ENCODE data around the gene MDFIC. TPM values are rescaled to one million over a fixed set of nuclear protein-coding genes. Genes with fewer than 3 reads are reported as not detected.

The MDFIC gene
- total RNA-seq, 1 donor: 30.5 TPM

DNA sequence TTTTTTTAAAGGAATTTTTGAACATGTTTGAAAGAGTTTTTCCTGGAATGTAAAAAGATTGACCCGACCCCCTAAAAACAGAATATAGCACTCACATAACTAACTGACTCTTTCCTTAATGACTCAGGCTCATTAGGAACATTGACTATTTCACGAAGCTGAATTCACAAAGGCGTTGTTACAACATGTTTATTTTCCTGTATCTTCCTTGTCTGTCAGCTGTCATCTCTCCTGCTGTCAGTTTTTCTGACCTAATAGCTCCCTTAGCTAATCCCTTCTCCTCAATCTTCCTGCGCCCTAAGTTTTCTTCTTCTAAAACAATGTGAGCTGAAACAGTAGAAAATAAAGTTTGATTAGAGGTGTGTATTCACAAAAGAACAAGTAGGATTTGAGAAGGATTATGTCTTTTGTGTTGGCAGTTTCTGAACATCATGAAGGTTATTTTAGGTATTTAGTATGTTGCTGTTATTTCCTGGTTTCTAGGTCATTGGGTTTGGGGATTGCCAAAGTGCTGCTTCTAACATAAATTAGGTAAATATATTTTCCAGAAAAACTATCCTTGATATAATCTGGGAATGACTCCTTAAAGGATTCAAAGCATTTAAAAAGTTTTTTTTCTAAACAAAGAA, 4.6 kb upstream of the MDFIC start:
- Histone ChIP-seq H3K4me3 (ENCODE audit: low read length) (no peak overlapping the region), H3K4me1 (ENCODE audit: insufficient read depth, low read length) (peaks cover 6% of the 10 kb centered on the region), H3K27me3 (ENCODE audit: insufficient read depth, low read length) (no peaks in the 10 kb centered on the region), H3K9me3 (ENCODE audit: low read depth, low read length) (no peaks in the 10 kb centered on the region)

DNA sequence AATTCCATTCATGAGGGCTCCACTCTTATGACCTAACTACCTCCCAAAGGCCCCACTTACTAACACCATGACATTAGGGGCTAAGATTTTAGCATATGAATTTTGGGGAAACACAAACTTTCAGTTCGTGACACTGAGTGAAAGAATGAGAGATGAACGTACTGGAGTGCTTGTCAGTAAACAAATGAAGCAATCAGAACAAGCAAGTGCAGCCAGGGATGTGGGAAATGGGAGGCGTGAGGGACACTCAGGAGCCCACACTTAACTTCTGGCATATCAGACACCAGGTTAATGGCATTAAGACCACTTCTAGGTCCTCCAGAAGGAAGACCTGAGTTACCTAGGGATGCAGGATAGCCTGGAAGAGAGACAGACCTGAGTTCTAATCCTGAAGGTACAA, 2.3 kb upstream of the MDFIC start:
- no peaks in the 10 kb centered on the region for H3K27me3 ChIP-seq (ENCODE audit: insufficient read depth, low read length)
- H3K4me3 ChIP-seq (ENCODE audit: low read length): no peak overlapping the region
- H3K9me3 ChIP-seq (ENCODE audit: low read depth, low read length): no peaks in the 10 kb centered on the region
- H3K4me1 ChIP-seq (ENCODE audit: insufficient read depth, low read length): peaks cover 11% of the 10 kb centered on the region

DNA sequence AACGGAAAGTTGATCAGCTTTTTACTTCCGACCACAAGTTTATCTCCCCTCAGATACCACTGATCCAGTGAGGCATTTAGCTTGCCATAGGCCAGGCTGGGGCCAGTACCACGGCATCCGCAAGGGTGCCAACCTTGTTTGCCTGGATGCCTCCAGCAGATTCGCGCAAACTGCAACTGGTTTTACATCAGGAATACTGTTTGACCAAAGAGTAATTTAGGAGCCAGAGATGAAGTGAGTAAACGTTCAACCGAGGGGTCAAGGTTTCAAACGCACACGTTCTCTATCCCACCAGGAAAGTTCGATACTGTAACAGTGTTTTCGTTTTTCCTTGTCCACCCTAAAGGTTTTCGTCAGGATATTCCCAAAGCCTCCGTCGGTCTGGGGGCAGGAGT, 266 bp upstream of the MDFIC start:
- peaks cover 16% of the 10 kb centered on the region for H3K4me1 ChIP-seq (ENCODE audit: insufficient read depth, low read length)
- peak overlapping the region; percentile 85 for H3K4me3 ChIP-seq (ENCODE audit: low read length)
- no peaks in the 10 kb centered on the region for H3K9me3 ChIP-seq (ENCODE audit: low read depth, low read length)
- no peaks in the 10 kb centered on the region for H3K27me3 ChIP-seq (ENCODE audit: insufficient read depth, low read length)

DNA sequence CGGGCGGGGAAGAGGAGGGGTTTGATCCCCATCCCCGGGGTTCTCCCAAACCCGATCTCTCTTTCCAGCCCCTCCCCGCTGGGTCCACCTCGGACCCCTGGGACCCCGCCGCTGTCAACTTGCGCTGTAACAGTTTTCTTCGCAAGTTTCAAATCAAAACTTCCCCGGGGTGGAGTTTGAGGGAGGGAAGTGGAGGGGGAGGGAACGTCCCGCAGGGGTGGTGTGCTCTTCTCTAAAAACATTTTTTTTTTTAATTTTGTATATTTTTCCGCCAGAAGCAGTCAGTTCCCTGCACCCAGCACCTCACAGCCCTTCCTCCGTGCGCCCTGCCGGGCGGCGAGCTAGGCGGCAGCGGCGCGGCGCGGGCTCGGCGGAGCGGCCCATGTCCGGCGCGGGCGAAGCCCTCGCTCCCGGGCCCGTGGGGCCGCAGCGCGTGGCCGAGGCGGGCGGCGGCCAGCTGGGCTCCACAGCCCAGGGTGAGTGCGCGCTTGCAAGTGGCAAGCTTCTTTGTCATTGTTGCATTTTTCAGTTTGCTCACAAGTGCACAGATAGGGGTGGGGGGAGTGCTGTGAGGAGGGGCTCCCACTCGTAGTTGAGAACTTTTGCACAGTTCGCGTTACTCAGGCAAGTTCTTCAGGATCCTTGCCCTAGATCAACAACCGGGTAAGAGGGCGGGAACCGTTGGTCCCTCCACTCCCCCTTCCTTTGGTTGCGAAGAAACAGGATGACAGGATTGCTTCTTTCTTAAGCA, 933 bp downstream of the MDFIC start:
- Histone ChIP-seq H3K4me1 (ENCODE audit: insufficient read depth, low read length) (peaks cover 16% of the 10 kb centered on the region), H3K27me3 (ENCODE audit: insufficient read depth, low read length) (no peaks in the 10 kb centered on the region), H3K4me3 (ENCODE audit: low read length) (peak overlapping the region; percentile 85), H3K9me3 (ENCODE audit: low read depth, low read length) (no peaks in the 10 kb centered on the region)

DNA sequence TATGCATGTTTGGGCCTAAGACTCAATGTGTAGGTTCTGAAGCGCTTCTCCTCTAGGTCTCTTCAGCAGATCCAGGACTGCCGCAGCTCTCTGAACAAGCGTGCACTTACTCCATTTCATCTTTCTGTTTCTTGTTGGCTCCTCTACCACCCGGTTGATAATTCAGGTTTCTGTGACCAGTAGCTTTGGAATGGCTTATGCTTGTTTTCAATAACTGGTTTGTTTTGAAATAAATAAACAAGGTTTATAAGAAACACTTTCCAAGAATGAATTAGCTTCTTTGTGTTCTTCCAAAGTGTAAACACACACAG, 1.5 kb downstream of the MDFIC start:
- Histone ChIP-seq H3K4me3 (ENCODE audit: low read length) (peak overlapping the region; percentile 85), H3K9me3 (ENCODE audit: low read depth, low read length) (no peaks in the 10 kb centered on the region), H3K4me1 (ENCODE audit: insufficient read depth, low read length) (peaks cover 20% of the 10 kb centered on the region), H3K27me3 (ENCODE audit: insufficient read depth, low read length) (no peaks in the 10 kb centered on the region)

DNA sequence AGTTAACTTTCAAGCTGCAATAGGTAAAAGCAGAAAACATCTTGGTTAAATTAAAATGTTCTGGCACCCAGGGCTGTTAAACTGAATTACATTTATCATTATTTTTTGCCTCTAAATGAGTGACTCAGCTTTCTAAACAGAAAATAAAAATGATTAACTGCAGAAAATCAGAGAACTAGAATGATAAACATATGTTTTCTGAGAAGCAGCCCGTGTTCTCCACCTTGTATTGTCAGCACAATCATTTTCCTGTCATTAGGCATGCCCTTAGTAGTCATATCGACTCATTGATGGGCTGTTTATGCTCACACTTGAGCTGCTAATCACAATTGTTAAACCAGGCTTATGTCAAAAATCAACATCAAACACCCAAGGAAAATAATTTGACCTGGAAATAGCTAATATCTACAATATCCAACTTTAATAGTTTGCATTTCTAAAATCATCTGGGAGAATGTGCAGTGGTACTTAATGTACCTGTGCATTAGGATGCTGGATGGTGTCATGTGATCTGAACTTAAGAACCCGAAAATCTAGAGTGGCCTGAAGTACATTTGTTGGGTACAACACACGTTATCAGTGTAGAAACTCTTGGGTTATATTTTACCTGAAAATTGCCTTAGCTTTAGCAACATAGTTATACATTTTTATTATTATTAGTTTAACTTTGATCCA, 2.3 kb downstream of the MDFIC start:
- H3K9me3 ChIP-seq (ENCODE audit: low read depth, low read length): no peaks in the 10 kb centered on the region
- no peaks in the 10 kb centered on the region for H3K27me3 ChIP-seq (ENCODE audit: insufficient read depth, low read length)
- H3K4me1 ChIP-seq (ENCODE audit: insufficient read depth, low read length): peaks cover 28% of the 10 kb centered on the region
- H3K4me3 ChIP-seq (ENCODE audit: low read length): peak overlapping the region; percentile 85

DNA sequence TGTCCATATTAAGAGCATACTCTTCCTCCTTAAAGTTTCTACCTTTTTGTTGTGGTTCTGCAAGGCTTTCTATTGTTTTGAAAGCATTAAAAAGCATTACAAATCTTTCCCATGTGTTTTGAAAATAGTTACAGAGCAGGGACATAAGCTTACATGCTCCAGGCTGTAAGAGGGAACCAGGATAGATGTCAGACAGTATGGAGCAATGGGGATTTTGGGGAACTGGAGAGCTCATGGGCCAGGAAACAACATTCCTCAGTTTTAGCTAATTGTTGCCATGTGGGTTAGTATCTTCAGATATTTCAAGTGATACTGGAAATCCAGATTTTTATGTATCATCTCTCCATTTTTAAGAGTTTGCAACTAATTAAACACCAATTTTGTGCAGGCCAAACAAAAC, 3.5 kb downstream of the MDFIC start:
- no peaks in the 10 kb centered on the region for H3K9me3 ChIP-seq (ENCODE audit: low read depth, low read length)
- no peak overlapping the region for H3K4me3 ChIP-seq (ENCODE audit: low read length)
- H3K4me1 ChIP-seq (ENCODE audit: insufficient read depth, low read length): peaks cover 41% of the 10 kb centered on the region
- H3K27me3 ChIP-seq (ENCODE audit: insufficient read depth, low read length): no peaks in the 10 kb centered on the region

DNA sequence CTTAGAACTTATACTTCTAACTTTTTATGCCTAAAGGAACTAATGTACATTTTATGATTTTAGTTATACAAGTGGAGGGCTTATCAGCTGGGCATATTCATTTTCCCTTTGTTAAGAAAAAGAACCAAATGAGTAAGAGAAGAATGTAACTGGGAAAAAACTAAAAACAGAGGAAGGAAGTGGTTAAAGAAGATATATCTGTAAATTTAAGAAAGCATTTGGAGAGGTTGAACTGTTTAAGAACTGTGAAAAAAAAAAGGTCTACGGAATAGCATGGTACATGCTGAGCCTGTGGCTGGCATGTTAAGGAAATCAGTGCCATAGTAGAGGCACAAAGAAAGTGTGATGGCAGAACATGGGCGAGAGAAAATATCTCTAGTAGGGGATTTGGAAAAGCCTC, 6.2 kb downstream of the MDFIC start:
- Histone ChIP-seq H3K4me3 (ENCODE audit: low read length) (no peak overlapping the region), H3K4me1 (ENCODE audit: insufficient read depth, low read length) (peaks cover 65% of the 10 kb centered on the region), H3K27me3 (ENCODE audit: insufficient read depth, low read length) (no peaks in the 10 kb centered on the region), H3K9me3 (ENCODE audit: low read depth, low read length) (no peaks in the 10 kb centered on the region)

DNA sequence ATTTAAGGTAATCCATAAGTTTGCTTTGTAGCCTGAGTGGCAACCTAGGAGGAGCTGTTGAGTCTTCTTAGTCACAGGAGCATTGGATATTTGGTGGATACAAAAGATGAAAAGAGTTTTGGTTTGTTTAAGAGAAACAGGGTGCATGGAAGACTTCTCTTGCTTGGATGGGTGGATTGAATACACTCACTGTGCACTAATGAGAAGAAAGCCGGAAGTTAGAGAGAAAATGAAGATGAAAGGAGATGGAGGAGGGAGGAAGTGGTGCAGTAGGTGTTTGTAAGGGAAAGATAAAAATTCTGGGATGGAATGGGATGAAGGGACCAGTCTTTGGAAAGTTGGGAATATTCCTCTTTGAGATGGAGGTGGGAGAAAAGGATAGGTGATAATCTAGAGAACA, 7.7 kb downstream of the MDFIC start:
- no peak overlapping the region for H3K4me3 ChIP-seq (ENCODE audit: low read length)
- H3K27me3 ChIP-seq (ENCODE audit: insufficient read depth, low read length): no peaks in the 10 kb centered on the region
- H3K4me1 ChIP-seq (ENCODE audit: insufficient read depth, low read length): peaks cover 71% of the 10 kb centered on the region

DNA sequence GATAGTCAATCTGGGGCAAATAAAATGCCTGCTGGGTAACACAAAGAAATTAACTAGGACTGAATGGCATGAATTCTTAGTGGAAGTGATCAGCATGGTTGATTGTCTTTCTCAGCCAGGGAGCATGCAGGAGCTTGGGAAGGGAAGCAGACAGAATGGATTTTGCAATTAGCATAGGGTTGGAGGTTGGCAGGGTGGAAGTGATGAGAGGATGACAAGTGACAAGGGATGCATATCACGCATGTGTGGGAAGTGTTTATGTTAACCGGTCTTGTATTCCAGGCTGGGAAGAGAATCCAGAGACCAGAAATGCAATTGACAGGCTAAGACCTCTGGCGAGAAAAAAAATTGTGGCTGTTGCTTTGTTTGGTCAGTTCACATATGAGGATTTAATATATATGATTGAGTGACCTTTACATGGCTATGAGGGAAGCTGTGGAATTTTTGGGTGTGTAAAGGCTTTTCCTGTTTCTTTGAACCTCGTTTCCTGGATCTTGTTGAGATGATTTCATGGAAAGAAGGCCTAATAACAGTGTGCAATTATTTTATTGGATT, 8.3 kb downstream of the MDFIC start:
- H3K27me3 ChIP-seq (ENCODE audit: insufficient read depth, low read length): no peaks in the 10 kb centered on the region
- H3K9me3 ChIP-seq (ENCODE audit: low read depth, low read length): no peaks in the 10 kb centered on the region
- no peak overlapping the region for H3K4me3 ChIP-seq (ENCODE audit: low read length)
- H3K4me1 ChIP-seq (ENCODE audit: insufficient read depth, low read length): peaks cover 71% of the 10 kb centered on the region

More for the DNA sequence above, 7.7 kb downstream of the MDFIC start:
- H3K9me3 ChIP-seq (ENCODE audit: low read depth, low read length): no peaks in the 10 kb centered on the region

DNA sequence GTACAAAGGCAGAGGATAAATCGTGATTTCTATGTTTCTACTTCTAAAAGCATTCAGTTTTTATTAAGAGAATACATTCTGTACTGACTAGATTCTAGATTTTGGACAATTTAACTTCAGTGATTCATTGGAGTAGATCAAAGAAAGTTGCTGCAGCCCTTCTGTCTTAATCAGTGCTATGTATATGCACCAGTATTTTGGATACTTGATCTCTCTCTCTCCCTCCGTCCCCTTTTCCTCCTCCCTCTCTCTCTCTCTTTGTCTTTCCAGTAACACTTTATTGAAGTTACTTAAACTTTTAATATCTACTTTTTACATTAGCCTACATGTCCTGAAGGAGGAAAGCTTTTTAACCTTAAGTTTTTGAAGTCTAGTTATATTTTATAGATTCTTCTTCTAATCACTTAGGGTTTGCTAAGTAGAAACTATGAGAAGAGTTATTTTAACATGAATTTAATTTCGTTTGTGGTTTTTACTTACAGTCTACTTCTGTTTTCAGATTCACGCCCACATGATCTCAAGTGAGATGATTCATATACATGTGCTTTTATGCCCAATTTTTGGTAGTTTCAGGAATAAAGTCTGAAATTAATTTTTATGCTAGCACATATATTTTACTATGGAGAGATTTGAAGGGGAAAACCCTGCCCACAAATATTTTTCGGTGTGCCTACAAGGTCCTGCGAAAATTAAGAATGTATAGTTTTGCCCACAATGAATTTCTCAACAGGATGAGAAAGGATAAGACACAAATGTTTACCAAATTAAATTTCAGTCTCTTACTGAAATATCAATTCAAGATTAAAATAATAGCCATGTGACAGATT, 9.1 kb downstream of the MDFIC start:
- Histone ChIP-seq H3K4me1 (ENCODE audit: insufficient read depth, low read length) (peaks cover 64% of the 10 kb centered on the region), H3K4me3 (ENCODE audit: low read length) (no peak overlapping the region), H3K27me3 (ENCODE audit: insufficient read depth, low read length) (no peaks in the 10 kb centered on the region), H3K9me3 (ENCODE audit: low read depth, low read length) (no peaks in the 10 kb centered on the region)

DNA sequence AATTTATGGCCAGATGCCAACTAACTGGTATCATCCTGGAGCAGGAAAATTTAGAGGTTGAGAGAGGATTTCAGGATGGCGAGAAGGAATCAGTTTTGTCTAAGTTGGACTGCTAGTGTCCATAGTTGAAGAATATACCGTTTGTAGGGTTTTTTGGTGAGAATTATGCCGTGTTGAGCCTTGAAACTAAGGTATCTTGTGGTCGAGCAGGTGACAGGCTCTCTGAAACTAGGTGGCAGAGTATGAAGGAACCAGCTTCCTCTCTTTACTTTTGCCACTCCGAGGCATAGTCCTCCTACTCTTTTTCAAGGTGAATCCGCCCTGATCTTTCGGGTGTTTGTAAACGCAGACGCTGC, 9.7 kb downstream of the MDFIC start:
- peaks cover 61% of the 10 kb centered on the region for H3K4me1 ChIP-seq (ENCODE audit: insufficient read depth, low read length)
- H3K4me3 ChIP-seq (ENCODE audit: low read length): no peak overlapping the region
- H3K9me3 ChIP-seq (ENCODE audit: low read depth, low read length): no peaks in the 10 kb centered on the region
- no peaks in the 10 kb centered on the region for H3K27me3 ChIP-seq (ENCODE audit: insufficient read depth, low read length)

DNA sequence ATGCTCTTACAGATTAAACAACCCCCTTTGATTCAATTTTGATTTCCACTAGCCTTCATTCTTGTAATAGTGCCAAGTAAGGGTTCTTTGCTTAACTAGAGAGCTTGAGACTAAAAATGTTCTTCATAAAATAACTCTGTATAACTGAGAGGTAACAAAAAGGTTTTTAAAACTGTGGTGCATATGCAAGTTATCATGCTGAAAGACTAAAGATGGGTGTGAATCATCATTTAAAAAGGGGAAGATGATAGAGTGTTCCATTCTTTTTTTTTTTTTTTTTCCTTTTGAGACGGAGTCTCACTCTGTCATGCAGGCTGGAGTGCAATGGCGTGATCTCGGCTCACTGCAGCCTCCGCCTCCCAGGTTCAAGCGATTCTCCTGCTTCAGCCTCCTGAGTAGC, 11.1 kb downstream of the MDFIC start:
- Histone ChIP-seq H3K27me3 (ENCODE audit: insufficient read depth, low read length) (no peaks in the 10 kb centered on the region), H3K9me3 (ENCODE audit: low read depth, low read length) (no peaks in the 10 kb centered on the region), H3K4me1 (ENCODE audit: insufficient read depth, low read length) (peaks cover 61% of the 10 kb centered on the region), H3K4me3 (ENCODE audit: low read length) (no peak overlapping the region)

DNA sequence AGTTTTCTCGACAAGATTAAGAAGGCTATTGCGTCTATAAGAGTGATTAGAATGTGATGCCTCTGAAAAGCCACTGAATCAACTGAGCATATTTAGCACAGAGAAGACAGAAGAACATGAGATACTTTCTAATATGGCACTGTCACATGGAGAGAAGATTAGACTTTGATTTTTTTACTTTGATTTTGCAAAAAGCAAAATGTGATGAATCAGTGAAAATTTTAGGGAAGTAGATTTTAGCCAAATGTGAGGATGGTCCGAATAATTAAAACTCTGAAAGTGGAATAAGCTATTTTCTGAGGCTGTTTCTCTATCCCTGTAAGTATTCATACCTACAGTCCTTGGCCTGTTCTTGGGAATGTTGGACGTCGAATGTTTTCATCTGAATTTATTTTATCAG, 11.8 kb downstream of the MDFIC start:
- H3K4me1 ChIP-seq (ENCODE audit: insufficient read depth, low read length): peaks cover 55% of the 10 kb centered on the region
- H3K4me3 ChIP-seq (ENCODE audit: low read length): no peak overlapping the region
- H3K27me3 ChIP-seq (ENCODE audit: insufficient read depth, low read length): no peaks in the 10 kb centered on the region
- no peaks in the 10 kb centered on the region for H3K9me3 ChIP-seq (ENCODE audit: low read depth, low read length)

DNA sequence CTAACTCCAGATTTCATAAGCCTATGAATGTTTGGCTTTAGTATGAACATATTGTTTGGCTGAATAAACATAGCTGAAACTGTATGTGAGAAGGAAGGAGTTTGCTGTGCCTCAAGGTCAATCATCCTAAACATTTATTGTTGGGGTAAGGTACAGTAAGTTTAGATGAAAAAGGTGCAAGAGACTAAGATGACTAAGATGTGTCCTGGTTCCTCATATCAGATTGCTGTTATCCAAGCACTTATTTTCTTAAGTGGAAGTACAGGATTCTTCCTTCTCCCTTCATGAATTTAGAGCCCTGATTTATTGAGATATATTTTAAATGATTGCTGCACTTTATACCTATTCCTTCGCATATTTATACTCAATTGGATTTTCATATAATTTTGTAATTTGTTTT, 12.2 kb downstream of the MDFIC start:
- Histone ChIP-seq H3K9me3 (ENCODE audit: low read depth, low read length) (no peaks in the 10 kb centered on the region), H3K4me1 (ENCODE audit: insufficient read depth, low read length) (peaks cover 50% of the 10 kb centered on the region), H3K4me3 (ENCODE audit: low read length) (no peak overlapping the region), H3K27me3 (ENCODE audit: insufficient read depth, low read length) (no peaks in the 10 kb centered on the region)

Data from mononuclear cell (primary cell).